Measurements from ENCODE around the gene TRAF3.
"Not testable (repeated sequence)": the region's sequence is repeated elsewhere in the genome, so short reads cannot be mapped to it uniquely, and the experiment has no call there.

TRAF3 gene

GRCh38 chr14:102892651-102893050, 115.4 kb downstream of the TRAF3 start:
- no peak overlapping the region for H3K9ac ChIP-seq (ENCODE audit: insufficient read length, low read depth)
- no peaks in the 10 kb centered on the region for H3K27me3 ChIP-seq (ENCODE audit: insufficient read depth, insufficient read length)
- H3K9me3 ChIP-seq (ENCODE audit: insufficient read depth, low read length), result no peaks in the 10 kb centered on the region
- H3K4me1 ChIP-seq (ENCODE audit: insufficient read depth, insufficient read length), result no peaks in the 10 kb centered on the region
- no peak for TF ChIP-seq SUZ12 (IDR thresholded peaks at IDR 0.05; ENCODE audit: extremely low read depth, insufficient read depth, insufficient read length)
- no peak for TF ChIP-seq YY1 (IDR thresholded peaks at IDR 0.05; ENCODE audit: insufficient read depth, insufficient read length)
- TF ChIP-seq ZNF274 (IDR thresholded peaks at IDR 0.05; ENCODE audit: low read depth, low read length), result no peak
- DNase-seq (ENCODE audit: low read depth, low spot score), result no peak
- no peak overlapping the region for H3K4me3 ChIP-seq (ENCODE audit: insufficient read length, low read depth)
- peaks cover 36% of the 10 kb centered on the region for H3K36me3 ChIP-seq (ENCODE audit: insufficient read depth, insufficient read length, low read length)

GRCh38 chr14:102893452-102893851, 116.2 kb downstream of the TRAF3 start:
- H3K9me3 ChIP-seq (ENCODE audit: insufficient read depth, low read length), result no peaks in the 10 kb centered on the region
- no peaks in the 10 kb centered on the region for H3K27me3 ChIP-seq (ENCODE audit: insufficient read depth, insufficient read length)
- H3K4me1 ChIP-seq (ENCODE audit: insufficient read depth, insufficient read length), result no peaks in the 10 kb centered on the region
- H3K36me3 ChIP-seq (ENCODE audit: insufficient read depth, insufficient read length, low read length), result peaks cover 37% of the 10 kb centered on the region
- no peak overlapping the region for H3K9ac ChIP-seq (ENCODE audit: insufficient read length, low read depth)
- H3K4me3 ChIP-seq (ENCODE audit: insufficient read length, low read depth), result no peak overlapping the region
- TF ChIP-seq SUZ12 (IDR thresholded peaks at IDR 0.05; ENCODE audit: extremely low read depth, insufficient read depth, insufficient read length), result no peak
- no peak for TF ChIP-seq ZNF274 (IDR thresholded peaks at IDR 0.05; ENCODE audit: low read depth, low read length)
- no peak for TF ChIP-seq YY1 (IDR thresholded peaks at IDR 0.05; ENCODE audit: insufficient read depth, insufficient read length)
- no peak for DNase-seq (ENCODE audit: low read depth, low spot score)

DNA sequence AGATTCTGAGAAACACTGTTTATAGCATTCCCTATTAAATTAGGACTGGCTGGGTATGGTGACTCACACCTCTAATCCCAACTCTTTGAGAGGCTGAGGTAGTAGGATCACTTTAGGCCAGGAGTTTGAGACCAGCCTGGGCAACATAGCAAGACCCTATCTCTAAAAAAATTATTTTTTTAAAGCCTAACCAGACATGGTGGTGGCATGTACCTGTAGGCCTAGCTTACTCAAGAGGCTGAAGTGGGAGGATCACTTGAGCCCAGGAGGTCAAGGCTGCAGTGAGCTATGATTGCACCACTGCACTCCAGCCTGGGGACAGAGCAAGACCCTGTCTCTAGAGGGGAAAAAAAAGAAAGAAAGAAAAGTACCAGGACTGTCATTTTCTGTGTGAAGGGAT, 119.5 kb downstream of the TRAF3 start:
- H3K36me3 ChIP-seq (ENCODE audit: insufficient read depth, insufficient read length, low read length), result peaks cover 37% of the 10 kb centered on the region
- H3K9me3 ChIP-seq (ENCODE audit: insufficient read depth, low read length); H3K9ac ChIP-seq (ENCODE audit: insufficient read length, low read depth); DNase-seq (ENCODE audit: low read depth, low spot score); H3K27me3 ChIP-seq (ENCODE audit: insufficient read depth, insufficient read length); H3K4me3 ChIP-seq (ENCODE audit: insufficient read length, low read depth); H3K4me1 ChIP-seq (ENCODE audit: insufficient read depth, insufficient read length): not testable (repeated sequence)

- H3K4me1 ChIP-seq (ENCODE audit: insufficient read depth, insufficient read length), result no peaks in the 10 kb centered on the region
- no peaks in the 10 kb centered on the region for H3K9me3 ChIP-seq (ENCODE audit: insufficient read depth, low read length)
- DNase-seq (ENCODE audit: low read depth, low spot score), result no peak
- no peak for TF ChIP-seq SUZ12 (IDR thresholded peaks at IDR 0.05; ENCODE audit: extremely low read depth, insufficient read depth, insufficient read length)
- no peak overlapping the region for H3K4me3 ChIP-seq (ENCODE audit: insufficient read length, low read depth)
- H3K36me3 ChIP-seq (ENCODE audit: insufficient read depth, insufficient read length, low read length), result peaks cover 37% of the 10 kb centered on the region
- no peaks in the 10 kb centered on the region for H3K27me3 ChIP-seq (ENCODE audit: insufficient read depth, insufficient read length)
- no peak overlapping the region for H3K9ac ChIP-seq (ENCODE audit: insufficient read length, low read depth)
These were observed 120.2 kb downstream of the TRAF3 start for GRCh38 chr14:102897299-102898027.

GRCh38 chr14:102898298-102898697, 121.0 kb downstream of the TRAF3 start:
- no peak overlapping the region for H3K9ac ChIP-seq (ENCODE audit: insufficient read length, low read depth)
- H3K36me3 ChIP-seq (ENCODE audit: insufficient read depth, insufficient read length, low read length), result peaks cover 44% of the 10 kb centered on the region
- H3K27me3 ChIP-seq (ENCODE audit: insufficient read depth, insufficient read length), result no peaks in the 10 kb centered on the region
- TF ChIP-seq ZNF274 (IDR thresholded peaks at IDR 0.05; ENCODE audit: low read depth, low read length) (no peak), SUZ12 (IDR thresholded peaks at IDR 0.05; ENCODE audit: extremely low read depth, insufficient read depth, insufficient read length) (no peak), YY1 (IDR thresholded peaks at IDR 0.05; ENCODE audit: insufficient read depth, insufficient read length) (no peak)
- DNase-seq (ENCODE audit: low read depth, low spot score), result no peak
- peaks cover 2% of the 10 kb centered on the region for H3K4me1 ChIP-seq (ENCODE audit: insufficient read depth, insufficient read length)
- no peaks in the 10 kb centered on the region for H3K9me3 ChIP-seq (ENCODE audit: insufficient read depth, low read length)
- H3K4me3 ChIP-seq (ENCODE audit: insufficient read length, low read depth), result no peak overlapping the region

DNA sequence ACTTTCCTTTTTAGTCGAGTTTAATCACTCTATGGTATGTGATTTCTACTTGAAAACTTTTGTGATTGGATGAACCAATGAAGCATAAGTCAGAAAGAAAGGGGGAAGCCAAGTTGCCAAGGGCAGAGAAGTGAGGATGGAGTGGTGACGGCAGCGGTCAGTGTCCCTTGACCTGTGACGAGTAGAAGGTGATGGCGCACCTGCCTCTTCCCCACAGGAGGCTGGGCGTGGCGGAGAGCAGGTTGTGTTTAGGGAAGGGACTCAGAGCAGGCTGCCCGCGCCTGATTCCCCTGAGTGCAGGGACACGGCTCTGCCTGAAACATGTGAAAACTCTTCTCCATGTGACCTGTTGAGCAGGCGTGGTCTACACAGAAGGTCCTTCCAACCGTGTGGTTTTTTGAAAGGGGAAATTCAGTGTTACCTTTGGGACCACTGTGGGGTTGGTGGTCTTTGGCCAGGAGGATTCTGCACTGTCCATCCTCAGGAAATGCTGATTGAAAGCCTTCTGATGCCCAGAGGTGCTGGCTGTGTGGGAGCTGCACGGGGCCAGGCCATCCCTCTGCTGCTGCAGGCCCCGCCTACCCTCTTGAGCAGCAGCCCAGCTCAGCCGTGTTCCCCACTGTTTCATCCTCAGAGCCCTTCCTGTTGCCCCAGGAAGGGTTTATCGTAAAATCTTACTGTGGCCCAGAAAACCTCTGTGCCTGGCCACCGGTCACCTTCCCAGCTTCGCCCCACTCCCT, 121.7 kb downstream of the TRAF3 start:
- H3K36me3 ChIP-seq (ENCODE audit: insufficient read depth, insufficient read length, low read length), result peaks cover 48% of the 10 kb centered on the region
- TF ChIP-seq YY1 (IDR thresholded peaks at IDR 0.05; ENCODE audit: insufficient read depth, insufficient read length), result no peak
- TF ChIP-seq ZNF274 (IDR thresholded peaks at IDR 0.05; ENCODE audit: low read depth, low read length), result no peak
- no peak for TF ChIP-seq SUZ12 (IDR thresholded peaks at IDR 0.05; ENCODE audit: extremely low read depth, insufficient read depth, insufficient read length)
- no peaks in the 10 kb centered on the region for H3K27me3 ChIP-seq (ENCODE audit: insufficient read depth, insufficient read length)
- DNase-seq (ENCODE audit: low read depth, low spot score), result no peak
- H3K4me1 ChIP-seq (ENCODE audit: insufficient read depth, insufficient read length), result peaks cover 2% of the 10 kb centered on the region
- no peak overlapping the region for H3K4me3 ChIP-seq (ENCODE audit: insufficient read length, low read depth)
- no peak overlapping the region for H3K9ac ChIP-seq (ENCODE audit: insufficient read length, low read depth)
- no peaks in the 10 kb centered on the region for H3K9me3 ChIP-seq (ENCODE audit: insufficient read depth, low read length)

DNA sequence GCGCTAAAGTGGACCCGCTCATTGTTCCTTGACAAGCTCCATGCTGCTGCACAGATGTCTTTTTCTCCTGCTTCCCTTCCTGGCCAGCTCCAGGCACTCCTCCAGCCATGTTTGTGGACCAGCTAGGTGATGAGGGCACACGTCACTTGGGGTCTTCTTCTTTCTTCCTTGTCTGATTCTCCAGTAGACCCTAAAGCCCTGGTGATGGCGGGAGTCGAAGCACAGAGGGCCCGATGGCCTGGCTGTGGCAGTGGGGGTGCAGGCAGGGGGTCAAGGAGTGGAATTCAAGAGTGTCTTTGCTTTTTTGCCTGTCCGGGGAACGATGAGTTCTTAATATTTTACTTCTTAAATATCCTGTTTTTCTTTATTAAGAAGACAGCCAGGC, 122.3 kb downstream of the TRAF3 start:
- H3K9me3 ChIP-seq (ENCODE audit: insufficient read depth, low read length), result no peaks in the 10 kb centered on the region
- no peak overlapping the region for H3K4me3 ChIP-seq (ENCODE audit: insufficient read length, low read depth)
- no peaks in the 10 kb centered on the region for H3K27me3 ChIP-seq (ENCODE audit: insufficient read depth, insufficient read length)
- H3K36me3 ChIP-seq (ENCODE audit: insufficient read depth, insufficient read length, low read length), result peaks cover 49% of the 10 kb centered on the region
- no peak for DNase-seq (ENCODE audit: low read depth, low spot score)
- H3K9ac ChIP-seq (ENCODE audit: insufficient read length, low read depth), result no peak overlapping the region
- peaks cover 2% of the 10 kb centered on the region for H3K4me1 ChIP-seq (ENCODE audit: insufficient read depth, insufficient read length)
- TF ChIP-seq ZNF274 (IDR thresholded peaks at IDR 0.05; ENCODE audit: low read depth, low read length), result no peak
- TF ChIP-seq YY1 (IDR thresholded peaks at IDR 0.05; ENCODE audit: insufficient read depth, insufficient read length), result no peak
- no peak for TF ChIP-seq SUZ12 (IDR thresholded peaks at IDR 0.05; ENCODE audit: extremely low read depth, insufficient read depth, insufficient read length)

Data from NT2/D1 (cell line).